Hepatocyte (in vitro differentiated cells): Measurements from ENCODE around the gene TDRD12.

Source experiments
- CTCF ChIP-seq: fragments of 200-600 bp; sonication (generic); IDR thresholded peaks from 2 replicates; pipeline ENCODE4 v1.5.1; 2016; ENCODE audit warnings: antibody characterized with exemption, mild to moderate bottlenecking; ENCODE audit not compliant: poor library complexity
- EZH2 ChIP-seq: fragments of 200-600 bp; sonication (generic); IDR thresholded peaks from 2 replicates; pipeline ENCODE4 v1.6.1; 2016; ENCODE audit warnings: antibody characterized with exemption, mild to moderate bottlenecking, borderline replicate concordance
- EZH2phosphoT487 ChIP-seq: fragments of 200-600 bp; sonication (generic); IDR thresholded peaks from one replicate; pipeline ENCODE4 v1.6.1; 2018; ENCODE audit warnings: antibody characterized with exemption, mild to moderate bottlenecking, low read depth, moderate library complexity; ENCODE audit not compliant: unreplicated experiment, severe bottlenecking

GRCh38 chr19:32781280-32781679, 61.7 kb downstream of the TDRD12 start:
- TF ChIP-seq EZH2phosphoT487 (no peak), CTCF (no peak), EZH2 (no peak)
